HT-29 (cell line): ENCODE results near the gene CERS3. TPM values are rescaled to one million over a fixed set of nuclear protein-coding genes. Genes with fewer than 3 reads are reported as not detected.
A peak's percentile ranks its signal among the peaks of the same experiment; 100 is the strongest.
"Not testable (repeated sequence)": the region's sequence is repeated elsewhere in the genome, so short reads cannot be mapped to it uniquely, and the experiment has no call there.

Source experiments
- DNase-seq: peaks from one replicate; pipeline ENCODE4 v3.0.0-alpha.2; 2015; ENCODE audit warnings: low spot score
- total RNA-seq: library from RNA; depleted of rRNA; stranded (reverse); fragments of >200 nt; shearing (Covaris generic); gene quantifications from 2 replicates; pipeline ENCODE4 v1.2.3, GENCODE V29; 2014

Gene CERS3
- total RNA-seq, 1 experiment from 2014 or later = not detected

DNA sequence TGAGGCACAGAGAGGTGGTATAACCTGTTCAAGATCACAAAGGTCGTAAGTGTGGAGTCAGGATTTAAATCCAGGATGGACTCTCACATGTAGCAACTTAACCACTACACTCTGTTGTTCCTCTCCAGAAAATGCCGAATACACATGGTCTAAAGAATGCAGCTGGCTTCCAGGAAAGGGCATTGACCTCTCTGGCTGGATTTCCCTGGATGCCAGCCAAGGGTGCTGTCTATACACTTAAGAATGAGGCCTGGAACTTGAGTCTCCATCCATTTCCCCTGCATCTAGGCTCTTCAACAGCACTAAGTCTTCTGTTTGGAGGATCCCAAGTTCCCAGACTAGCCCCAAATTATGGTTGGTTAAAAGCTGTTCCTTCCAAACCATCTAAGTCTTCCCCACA is 60.5 kb downstream of the CERS3 start:
- no peak for DNase-seq

DNA sequence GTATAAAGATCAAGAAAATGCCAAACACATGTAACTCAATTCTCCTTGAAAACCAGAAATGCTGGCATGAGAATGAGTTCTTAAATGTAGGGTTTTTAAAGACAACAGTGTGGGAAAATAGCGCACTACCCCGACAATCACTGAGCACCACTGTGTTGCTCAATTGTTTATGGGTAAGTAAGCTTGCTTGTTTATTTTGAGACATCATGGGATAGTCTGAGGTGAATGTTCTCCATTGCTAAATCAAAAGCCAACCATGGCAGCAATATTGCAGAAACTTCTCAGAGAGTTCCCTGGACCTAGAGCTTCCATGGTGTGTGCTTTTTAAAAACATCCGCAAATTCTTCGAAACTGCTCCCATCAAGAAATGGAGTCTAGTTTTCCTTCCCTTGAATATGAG is 62.7 kb downstream of the CERS3 start:
- DNase-seq = no peak

DNA sequence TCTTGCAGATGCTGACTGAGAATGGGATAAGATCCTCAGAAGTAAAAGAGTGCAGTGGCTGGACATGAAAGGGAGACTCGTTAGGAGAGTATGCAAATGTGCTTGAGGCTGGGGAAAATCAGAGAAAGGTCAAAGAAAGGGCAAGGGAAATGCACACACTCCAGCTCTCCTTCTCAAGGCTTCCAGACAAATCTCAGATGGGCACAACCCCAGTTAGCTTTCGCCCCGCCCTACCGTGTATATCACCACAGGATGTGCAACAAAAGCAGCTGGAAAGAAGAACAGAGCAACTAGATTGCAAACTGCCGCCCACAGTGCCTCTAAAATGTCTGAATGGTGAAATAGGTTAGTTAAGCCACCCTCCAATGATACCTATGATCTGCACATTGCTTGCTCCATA is 63.9 kb downstream of the CERS3 start:
- no peak for DNase-seq

DNA sequence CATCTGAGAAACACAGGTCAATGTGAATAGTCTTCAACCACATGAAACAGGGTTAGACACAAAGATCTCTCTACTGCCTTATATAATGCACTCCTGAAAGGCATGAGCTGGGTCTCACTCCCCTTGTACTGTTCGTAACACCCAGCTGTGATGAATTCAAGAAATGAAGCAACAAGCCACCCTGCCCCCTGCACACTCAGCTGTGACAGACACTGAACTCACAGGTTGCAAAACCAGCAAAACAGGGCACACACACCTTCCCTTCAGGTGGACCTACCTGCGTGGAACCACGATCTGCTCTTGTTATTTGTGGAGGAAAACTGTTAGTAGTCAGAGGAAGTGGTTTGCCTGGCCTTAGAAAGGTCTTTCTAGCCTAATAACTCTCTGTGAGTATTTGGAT is 64.5 kb downstream of the CERS3 start:
- DNase-seq = no peak

DNA sequence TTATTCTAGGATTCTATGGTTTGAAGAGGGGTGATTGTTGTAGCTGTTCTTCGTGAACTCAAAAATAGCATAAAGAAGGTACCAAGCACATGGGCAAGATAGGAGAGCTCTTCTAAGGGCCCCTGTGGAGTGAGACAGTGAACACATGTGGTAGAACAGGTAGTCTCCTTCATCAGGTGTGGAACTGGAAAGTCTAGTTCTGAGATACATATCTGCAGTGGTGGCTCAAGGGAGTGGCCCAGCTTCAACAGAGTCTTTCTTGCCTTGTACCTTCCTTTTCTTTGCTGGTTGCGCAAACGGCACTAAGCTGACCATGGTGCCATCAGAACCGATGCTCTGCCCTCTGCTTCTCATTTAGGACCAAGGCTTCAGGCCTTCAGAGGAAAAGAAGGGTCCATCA is 65.2 kb downstream of the CERS3 start:
- DNase-seq = peak; percentile 68

DNA sequence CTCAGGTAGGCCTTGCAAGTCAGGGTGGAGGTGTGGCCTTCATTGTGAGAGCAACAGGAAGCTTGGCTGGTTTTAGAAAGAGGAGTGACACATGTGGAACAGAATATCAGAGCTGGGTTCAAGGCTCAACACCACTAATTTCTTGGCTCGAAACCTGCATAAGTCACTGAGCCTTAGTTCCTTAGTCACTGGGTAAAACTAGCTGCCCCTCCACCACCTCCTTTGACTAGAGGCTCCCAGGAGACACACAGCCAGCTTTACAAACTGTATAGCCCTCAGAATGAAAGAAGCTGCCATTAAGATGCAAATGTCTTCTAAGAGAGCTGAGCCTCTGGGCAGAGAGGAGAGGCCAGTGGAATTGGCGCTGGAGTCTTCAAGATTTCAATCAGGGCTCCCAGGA is 67.7 kb downstream of the CERS3 start:
- no peak for DNase-seq

DNA sequence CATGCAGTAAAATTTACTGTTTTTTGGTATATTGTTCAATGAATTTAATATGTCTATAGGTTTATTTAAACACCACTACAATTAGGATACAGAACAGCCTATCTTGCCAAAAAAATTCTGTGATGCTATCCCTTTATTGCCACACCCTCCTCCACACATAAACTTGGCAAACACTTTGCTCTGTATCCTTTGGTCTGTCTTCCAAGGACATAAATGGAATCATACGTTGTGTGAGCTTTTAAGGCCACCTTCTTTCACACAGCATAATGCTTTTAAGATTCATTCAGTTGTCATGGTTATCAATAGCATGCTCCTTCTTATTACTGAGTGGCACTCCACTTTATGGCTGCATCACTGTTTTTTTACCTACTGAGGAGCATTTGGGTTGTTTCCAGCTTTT is 71.5 kb downstream of the CERS3 start:
- no peak for DNase-seq

DNA sequence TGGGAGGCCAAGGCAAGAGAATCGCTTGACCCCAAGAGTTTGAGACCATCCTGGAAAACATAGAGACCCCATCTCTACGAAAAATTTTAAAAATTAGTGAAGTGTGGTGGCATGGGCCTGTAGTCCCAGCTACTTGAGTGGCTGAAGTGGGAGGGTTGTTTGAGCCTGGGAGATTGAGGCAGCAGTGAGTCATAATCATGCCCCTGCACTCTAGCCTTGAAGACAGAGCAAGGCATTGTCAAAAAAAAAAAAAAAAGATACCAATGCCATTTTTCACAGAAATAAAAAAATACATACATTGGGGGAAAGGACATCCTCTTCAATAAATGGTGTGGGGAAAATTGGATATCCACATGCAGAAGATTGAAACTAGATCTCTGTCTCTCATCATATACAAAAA is 74.6 kb downstream of the CERS3 start:
- DNase-seq = no peak

DNA sequence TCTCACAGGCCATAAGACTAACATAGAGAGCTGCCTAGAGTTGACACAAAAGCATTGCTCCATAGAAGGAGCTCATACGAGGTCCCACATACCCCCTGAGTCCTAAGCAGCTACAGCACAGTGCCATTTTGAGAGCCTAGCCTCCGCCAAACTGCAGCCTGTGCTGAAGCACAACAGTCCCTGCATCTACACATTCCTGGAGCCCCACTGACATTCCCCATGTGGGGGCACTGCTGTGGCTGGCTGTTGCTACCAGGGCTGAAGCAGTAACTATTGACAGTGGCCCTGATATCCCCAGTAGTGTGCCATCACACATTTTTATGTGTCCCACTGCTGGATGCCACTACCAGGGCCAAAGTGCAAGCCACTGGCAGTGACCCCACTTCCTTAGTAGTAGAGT is 80.3 kb downstream of the CERS3 start:
- no peak for DNase-seq

DNA sequence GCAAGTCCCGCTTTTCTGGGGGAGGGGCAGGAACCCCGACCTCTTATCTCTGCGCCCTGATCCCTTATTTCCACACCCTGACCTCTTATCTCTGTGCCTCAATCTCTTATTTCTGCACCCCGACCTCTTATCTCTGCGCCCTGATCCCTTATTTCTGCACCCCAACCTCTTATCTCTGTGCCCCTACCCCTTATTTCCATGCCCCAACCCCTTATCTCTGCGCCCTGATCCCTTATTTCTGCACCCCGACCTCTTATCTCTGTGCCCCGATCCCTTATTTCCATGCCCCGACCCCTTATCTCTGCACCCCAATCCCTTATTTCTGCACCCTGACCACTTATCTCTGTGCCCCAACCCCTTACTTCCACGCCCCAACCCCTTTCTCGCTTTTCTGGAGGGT is 87.7 kb downstream of the CERS3 start:
- not testable (repeated sequence) for DNase-seq

DNA sequence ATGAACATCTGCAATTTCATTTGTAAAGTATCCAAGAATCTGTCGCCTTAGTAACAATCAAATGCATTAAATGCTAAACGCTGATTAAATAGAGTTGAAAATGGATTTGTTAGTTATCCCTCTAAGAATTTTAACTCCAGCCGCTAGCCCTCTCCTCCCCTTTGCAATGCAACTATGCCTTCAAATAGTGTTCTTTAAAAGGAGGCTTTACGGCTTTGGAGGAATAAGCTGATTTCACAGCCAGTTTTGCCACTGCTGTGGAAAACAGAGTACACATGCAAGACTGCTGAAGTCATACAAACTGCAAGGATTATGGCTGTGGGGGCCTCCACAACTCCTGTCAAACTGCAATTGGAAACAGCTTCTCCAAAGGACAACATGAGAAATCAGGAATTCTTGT is 89.2 kb downstream of the CERS3 start:
- DNase-seq = no peak

DNA sequence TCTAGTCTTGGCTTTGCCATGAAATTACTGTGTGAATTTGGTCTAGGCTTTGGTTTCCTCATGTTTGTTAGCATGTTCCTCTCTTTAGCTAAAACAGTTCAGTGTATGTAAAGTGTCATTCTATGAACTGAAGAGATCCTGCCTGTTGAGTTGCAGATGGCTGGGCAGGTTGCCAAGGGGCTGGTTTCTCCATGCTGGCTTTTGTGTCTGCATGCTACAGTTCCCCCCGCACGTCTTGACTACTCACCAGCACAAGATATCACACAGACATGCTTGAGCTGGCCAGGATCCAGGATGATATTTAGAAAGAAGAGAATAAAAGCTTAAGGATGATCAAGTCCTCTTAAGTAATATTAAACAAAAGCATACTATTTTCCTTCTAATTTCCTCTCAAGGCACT is 90.2 kb downstream of the CERS3 start:
- DNase-seq = peak; percentile 38

DNA sequence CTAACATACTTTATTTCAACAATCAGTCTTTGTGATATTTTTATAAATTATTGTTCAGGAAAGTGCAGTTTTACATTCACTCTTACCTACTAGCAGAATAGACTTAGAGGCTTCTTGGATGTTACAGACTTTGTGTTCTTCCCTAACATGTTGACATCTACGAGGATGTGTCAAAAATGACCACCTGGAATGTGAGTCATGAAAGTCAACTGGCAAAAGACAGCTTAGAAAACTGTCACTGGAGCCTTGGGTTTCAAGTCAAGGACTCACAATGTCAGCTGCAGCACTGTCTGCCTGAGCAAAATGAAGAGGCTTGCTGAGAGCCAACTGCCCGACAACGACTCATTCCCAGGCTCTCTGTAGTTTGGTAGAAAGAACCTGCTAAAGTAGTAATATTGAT is 91.5 kb downstream of the CERS3 start:
- no peak for DNase-seq

DNA sequence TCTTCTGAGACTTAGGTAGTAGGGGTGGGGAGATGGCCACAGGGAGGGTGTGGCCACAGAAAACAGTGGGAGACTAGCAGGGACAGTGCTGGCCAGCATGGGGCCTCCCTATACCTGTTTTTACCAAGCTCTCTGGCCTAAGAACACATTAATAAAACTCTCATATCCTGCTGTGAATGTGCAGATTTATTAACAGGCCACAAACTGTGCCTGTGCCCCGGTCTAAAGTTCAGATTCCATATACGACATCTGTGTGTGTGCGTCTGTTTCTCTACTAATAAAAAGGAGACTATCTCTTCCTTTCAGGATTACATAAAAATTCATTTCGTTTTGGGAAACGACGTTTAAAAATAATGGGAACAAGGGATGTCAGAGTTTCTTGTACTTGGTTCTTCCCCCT is 94.2 kb downstream of the CERS3 start:
- DNase-seq = no peak

DNA sequence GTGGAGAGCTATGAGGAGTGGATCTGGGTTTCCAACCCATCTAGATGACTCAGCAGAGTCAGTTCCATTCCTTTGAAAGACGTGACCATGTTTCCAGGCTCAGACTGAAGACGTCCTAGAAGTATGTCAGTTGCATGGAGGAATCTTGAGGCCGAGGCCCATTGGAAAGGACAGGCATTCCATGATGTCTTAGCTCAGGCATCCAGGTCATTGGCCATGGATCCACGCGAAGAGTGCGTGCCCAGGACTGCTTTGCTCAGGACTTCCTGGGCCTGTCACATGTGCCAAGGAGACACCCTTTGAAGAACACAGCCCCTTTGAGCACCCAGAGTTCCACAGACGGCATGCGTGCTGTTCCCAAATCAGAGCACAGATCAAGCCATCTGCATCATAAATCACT is 94.7 kb downstream of the CERS3 start:
- no peak for DNase-seq

DNA sequence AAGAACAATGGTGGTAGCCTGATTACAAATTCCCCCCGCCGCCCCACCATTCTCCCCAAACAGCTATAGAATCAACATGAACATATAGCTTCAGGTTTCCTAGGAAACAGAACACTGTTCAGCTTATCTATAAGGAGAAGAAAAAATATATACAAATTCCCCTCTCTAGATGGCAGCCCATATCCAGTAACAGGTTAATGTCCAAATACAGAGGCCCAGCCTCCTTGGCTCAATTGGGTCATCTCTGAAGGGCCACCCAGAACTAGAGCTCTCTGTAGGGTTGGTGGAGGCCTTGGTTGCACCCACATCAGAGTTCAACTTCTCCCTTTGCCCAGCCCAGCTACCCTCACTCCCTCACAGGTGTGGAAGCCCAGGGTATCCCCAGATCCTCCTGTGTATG is 95.4 kb downstream of the CERS3 start:
- DNase-seq = no peak

DNA sequence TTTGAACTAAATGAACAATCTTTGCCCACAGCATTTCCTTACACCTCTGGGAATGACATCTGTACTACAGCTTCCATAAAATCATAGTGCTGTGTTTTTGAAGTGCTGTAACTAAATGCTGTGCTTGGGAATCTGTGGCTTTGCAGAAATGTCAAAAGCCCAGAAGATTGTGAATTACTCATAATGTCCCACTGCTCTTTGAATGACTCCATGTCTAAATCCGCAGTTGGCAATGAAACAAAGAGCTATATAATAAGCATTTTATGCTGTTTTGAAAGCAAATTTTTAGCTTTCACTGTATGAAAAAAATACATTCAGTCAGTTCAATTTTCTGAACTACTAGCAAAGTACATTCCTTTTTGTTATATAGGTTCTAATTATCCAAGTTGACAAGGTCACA is 98.3 kb downstream of the CERS3 start:
- DNase-seq = no peak

DNA sequence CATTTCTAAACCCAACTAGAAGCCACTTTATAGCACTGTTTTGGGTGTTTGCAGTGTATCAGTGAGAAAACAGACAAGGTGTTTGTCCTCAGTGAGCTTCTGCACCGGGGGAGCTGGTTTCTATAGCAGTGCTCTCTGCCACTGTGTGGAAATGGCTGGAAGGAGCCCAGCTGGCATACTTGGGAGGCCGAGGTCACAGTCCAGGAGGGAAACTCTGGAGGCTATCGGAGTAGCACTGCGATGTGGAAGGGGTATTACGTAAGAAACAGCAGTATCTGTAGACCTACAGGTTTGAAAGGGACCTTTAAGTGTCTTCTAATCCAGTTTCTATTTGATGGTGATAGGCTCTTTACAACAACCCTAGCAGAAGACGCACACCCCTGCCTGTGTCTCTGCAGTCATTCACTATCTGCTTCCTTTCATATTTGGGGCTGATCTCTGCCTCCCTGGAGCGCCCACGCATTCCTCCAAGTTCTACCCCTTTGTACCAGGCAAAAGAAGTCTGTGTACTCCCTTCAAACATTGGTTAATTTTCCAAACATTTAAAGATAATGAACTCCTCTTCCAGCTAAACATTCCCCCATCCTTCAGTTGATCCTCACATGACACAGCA is 99.5 kb downstream of the CERS3 start:
- no peak for DNase-seq

DNA sequence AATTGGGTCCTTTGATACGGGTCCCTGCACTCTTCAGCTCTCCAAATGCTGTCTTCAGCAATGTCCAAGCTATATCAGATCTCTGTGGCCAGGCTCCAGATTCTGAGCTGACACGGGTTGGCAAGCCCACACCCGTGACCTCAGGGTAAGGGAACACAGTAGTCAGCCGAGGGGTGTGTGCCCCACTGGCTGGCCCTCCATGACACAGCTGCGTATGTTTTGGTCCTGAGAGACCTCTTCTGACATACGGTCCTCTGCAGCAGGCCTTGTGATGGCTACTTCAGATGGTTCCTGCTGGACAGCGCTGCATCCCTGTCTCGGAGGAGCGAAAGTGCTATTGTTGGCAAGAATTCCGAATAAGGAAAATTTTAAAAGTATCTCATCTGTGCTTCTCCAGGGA is 101.8 kb downstream of the CERS3 start:
- no peak for DNase-seq

DNA sequence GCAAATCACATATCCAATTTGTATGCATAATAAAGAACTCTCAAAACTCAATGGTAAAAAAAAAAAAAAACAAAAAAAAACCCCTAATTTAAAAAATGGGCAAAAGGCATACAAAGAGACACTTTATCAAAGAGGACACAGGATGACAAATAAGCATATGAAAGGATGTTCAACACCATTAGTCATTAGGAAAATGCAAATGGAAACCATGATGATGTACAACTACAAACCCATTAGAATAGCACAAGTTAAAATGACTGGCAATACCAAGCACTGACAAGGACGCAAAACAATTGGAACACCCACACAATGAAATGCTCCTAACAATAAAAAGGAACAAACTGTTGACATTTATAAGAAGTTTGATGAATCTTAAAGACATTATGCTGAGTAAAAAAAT is 123.6 kb downstream of the CERS3 start:
- DNase-seq = no peak

DNA sequence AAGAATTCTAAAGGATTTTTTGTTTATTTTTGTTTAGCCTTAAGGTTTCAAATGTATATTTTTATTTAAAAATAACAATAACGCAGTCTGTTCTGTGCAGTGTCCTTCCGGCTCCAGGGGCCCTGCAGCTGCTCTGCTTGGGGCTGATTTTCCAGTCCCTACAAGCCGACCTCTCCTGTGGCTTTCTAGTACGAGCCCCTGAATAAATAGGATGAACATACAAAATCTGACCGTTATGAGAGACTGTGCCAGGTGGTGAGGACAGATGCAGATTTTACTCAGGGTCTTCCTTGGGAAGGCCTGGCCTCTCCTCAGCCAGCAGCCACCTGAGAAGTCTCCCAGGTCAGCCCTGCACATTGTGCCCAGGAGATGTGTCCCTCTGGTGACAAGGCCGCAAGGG is 127.8 kb downstream of the CERS3 start:
- no peak for DNase-seq

DNA sequence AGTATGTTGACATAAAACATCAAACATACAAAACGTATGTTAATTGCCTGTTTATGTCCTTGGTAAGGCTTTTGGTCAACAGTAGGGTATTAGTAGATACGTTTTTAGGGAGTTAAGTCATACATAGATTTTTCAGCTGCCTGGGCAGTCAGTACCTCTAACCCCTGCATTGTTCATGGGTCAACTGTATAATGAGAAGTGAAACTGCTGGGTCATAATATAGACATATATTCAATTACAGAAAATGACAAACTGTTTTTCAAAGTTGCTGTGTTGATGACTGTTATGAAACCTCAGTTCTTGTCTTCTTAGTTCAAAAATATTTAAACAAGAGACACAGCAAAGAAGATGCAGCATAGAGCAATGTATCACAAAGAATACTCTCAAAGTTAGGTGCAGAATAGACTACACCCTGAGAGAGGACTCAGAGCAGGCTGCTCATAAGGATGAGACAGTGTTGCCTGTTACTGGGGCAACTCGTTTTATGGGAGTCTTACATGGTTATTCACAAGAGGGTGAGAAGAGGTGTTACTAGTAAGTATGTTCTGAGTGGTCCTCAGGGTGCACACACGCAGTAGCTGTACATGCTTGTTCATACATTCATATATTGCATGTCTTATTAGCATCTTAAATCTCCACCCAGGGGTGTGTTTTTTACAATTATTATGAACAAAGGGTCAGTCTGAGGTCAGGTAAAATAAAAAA is 133.9 kb downstream of the CERS3 start:
- no peak for DNase-seq

DNA sequence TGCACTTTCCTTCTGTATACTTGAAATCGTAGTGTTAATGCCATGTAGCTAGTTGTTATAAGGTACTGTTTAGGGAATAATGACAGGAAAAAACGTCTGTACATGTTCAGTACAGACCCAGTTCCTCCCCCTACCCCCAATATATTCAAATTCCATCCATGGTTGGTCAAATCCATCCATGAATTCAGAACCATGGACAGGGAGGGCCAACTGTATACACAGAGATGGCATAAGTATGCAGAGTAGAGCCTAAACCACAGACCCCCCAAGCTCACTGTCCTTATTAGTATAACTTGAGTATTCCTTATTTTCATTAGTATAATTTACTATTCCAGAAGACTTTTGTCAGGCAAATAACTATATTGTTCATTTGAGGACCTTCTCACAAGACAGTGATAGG is 135.7 kb downstream of the CERS3 start:
- DNase-seq = no peak
